Astrocyte (in vitro differentiated cells and primary cell): ENCODE results near the gene RAD51AP1. TPM values are rescaled to one million over a fixed set of nuclear protein-coding genes. Genes with fewer than 3 reads are reported as not detected.

Experiments used
- DNase-seq: peaks from one replicate; pipeline ENCODE4 v3.0.0-alpha.2; 2010; ENCODE audit warnings: low read depth
- FAIRE-seq: peaks from 2 replicates; lab custom pipeline; 2011; peaks lifted over from hg19 to GRCh38; lab: Jason Lieb, UNC
- H2AFZ ChIP-seq: 2 replicates; pipeline ENCODE4 v1.6.0; 2012; ENCODE audit warnings: low read depth, low read length, inconsistent platforms
- H3K27ac ChIP-seq: 2 replicates; pipeline ENCODE4 v1.5.1; 2011; ENCODE audit warnings: low read depth, low read length, inconsistent platforms
- H3K27me3 ChIP-seq: 2 replicates; pipeline ENCODE4 v1.6.0; 2011; ENCODE audit warnings: low read length, inconsistent platforms; ENCODE audit not compliant: insufficient read depth
- H3K36me3 ChIP-seq: 2 replicates; pipeline ENCODE4 v1.5.1; 2011; ENCODE audit warnings: low read length, inconsistent platforms; ENCODE audit not compliant: insufficient read depth
- H3K4me1 ChIP-seq: 2 replicates; pipeline ENCODE4 v1.5.1; 2011; ENCODE audit warnings: low read length, inconsistent platforms; ENCODE audit not compliant: insufficient read depth
- H3K4me2 ChIP-seq: 2 replicates; pipeline ENCODE4 v1.6.0; 2012; ENCODE audit warnings: low read length, inconsistent platforms
- H3K4me3 ChIP-seq: 2 replicates; pipeline ENCODE4 v1.5.1; 2011; ENCODE audit warnings: low read depth, mild to moderate bottlenecking, low read length, inconsistent platforms; ENCODE audit not compliant: insufficient read depth
- H3K79me2 ChIP-seq: 2 replicates; pipeline ENCODE4 v1.6.0; 2012; ENCODE audit warnings: mild to moderate bottlenecking, low read length, inconsistent platforms; ENCODE audit not compliant: insufficient read depth
- H3K9ac ChIP-seq: 2 replicates; pipeline ENCODE4 v1.6.0; 2012; ENCODE audit warnings: mild to moderate bottlenecking, low read length, inconsistent platforms
- H3K9me3 ChIP-seq: 2 replicates; pipeline ENCODE4 v1.5.1; 2012; ENCODE audit warnings: low read depth, mild to moderate bottlenecking, low read length, inconsistent platforms; ENCODE audit not compliant: insufficient read depth
- H4K20me1 ChIP-seq: 2 replicates; pipeline ENCODE4 v1.6.0; 2012; ENCODE audit warnings: low read length, inconsistent platforms; ENCODE audit not compliant: insufficient read depth
- H3K27ac Mint-ChIP-seq: one replicate; pipeline ENCODE4 v1.8.0; 2021; ENCODE audit warnings: mild to moderate bottlenecking, mixed read lengths; ENCODE audit not compliant: unreplicated experiment
- H3K27me3 Mint-ChIP-seq: one replicate; pipeline ENCODE4 v1.8.0; 2021; ENCODE audit warnings: low read depth, mixed read lengths; ENCODE audit not compliant: unreplicated experiment
- H3K36me3 Mint-ChIP-seq: one replicate; pipeline ENCODE4 v1.8.0; 2021; ENCODE audit warnings: low read depth, mixed read lengths; ENCODE audit not compliant: unreplicated experiment
- H3K4me1 Mint-ChIP-seq: one replicate; pipeline ENCODE4 v1.8.0; 2021; ENCODE audit warnings: low read depth, mixed read lengths; ENCODE audit not compliant: unreplicated experiment
- H3K4me3 Mint-ChIP-seq: one replicate; pipeline ENCODE4 v1.8.0; 2021; ENCODE audit warnings: mild to moderate bottlenecking, moderate library complexity, mixed read lengths; ENCODE audit not compliant: unreplicated experiment
- H3K9me3 Mint-ChIP-seq: one replicate; pipeline ENCODE4 v1.8.0; 2021; ENCODE audit warnings: mild to moderate bottlenecking, mixed read lengths; ENCODE audit not compliant: unreplicated experiment
- EZH2 ChIP-seq: IDR thresholded peaks from 2 replicates; pipeline ENCODE4 v1.6.1; 2012; ENCODE audit warnings: mild to moderate bottlenecking, low read length, inconsistent platforms; ENCODE audit not compliant: insufficient read depth
- total RNA-seq: library from RNA; stranded (reverse); gene quantifications from 2 replicates; pipeline ENCODE4 v1.2.1, GENCODE V29; 2021
- TF ChIP-seq, protein P1 (sequence below): IDR thresholded peaks from 2 replicates; pipeline ENCODE4 v1.5.1; 2011; ENCODE audit warnings: low read depth, mild to moderate bottlenecking, inconsistent platforms, low read length, moderate library complexity; ENCODE audit not compliant: insufficient read depth

Gene RAD51AP1
- total RNA-seq, 1 donor from 2014 or later: 5.3 TPM

DNA sequence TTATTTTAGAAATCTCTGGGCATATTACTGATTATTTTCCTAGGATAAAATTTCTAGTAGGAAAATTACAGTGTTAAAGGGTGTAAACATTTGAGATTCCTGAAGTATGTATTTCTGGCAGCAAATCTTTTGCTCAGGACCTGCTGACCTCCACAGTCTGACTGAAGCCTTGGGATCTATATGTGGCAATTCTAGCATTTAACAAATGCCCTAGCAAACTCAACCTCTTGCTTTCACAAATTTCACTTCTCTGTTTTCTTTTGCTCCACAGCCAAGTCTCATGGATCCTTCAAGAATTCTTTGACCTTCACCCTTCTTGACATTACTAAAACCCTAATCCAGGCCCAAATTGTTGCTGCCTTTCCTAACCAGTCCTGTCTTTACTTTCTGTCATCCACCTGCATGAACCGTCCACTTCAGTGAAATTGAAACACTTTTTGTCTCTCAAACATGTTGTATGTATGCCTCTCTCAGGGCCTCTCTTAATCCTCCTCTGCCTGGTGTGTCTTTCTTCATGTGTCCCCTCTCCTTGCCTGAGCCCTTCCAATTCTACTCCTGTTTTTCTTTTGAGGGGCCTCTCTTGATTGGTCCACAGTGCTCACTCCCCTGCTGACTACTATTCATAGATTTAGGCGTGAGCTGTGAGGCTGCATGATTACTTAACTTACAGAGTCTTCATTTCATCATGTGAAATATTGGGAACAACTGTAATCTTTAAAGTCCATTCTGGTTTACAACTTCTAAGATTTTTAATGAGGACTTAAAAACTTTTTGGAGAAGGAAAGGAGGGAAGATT is 18.2 kb downstream of the RAD51AP1 start:
- Mint-ChIP-seq H3K4me1 (no peaks in the 10 kb centered on the region), H3K27me3 (no peaks in the 10 kb centered on the region), H3K9me3 (no peaks in the 10 kb centered on the region), H3K4me3 (no peak overlapping the region), H3K36me3 (no peaks in the 10 kb centered on the region), H3K27ac (no peak overlapping the region)
- Histone ChIP-seq H3K9ac (no peak overlapping the region), H3K27me3 (no peaks in the 10 kb centered on the region), H3K36me3 (peaks cover 13% of the 10 kb centered on the region), H3K9me3 (no peaks in the 10 kb centered on the region), H4K20me1 (no peaks in the 10 kb centered on the region), H3K4me1 (no peaks in the 10 kb centered on the region), H3K27ac (no peak overlapping the region), H3K79me2 (no peaks in the 10 kb centered on the region), H3K4me2 (no peak overlapping the region), H2AFZ (no peak overlapping the region), H3K4me3 (no peak overlapping the region)
- no peak for FAIRE-seq
- no peak for DNase-seq
- TF ChIP-seq, protein P1, sequence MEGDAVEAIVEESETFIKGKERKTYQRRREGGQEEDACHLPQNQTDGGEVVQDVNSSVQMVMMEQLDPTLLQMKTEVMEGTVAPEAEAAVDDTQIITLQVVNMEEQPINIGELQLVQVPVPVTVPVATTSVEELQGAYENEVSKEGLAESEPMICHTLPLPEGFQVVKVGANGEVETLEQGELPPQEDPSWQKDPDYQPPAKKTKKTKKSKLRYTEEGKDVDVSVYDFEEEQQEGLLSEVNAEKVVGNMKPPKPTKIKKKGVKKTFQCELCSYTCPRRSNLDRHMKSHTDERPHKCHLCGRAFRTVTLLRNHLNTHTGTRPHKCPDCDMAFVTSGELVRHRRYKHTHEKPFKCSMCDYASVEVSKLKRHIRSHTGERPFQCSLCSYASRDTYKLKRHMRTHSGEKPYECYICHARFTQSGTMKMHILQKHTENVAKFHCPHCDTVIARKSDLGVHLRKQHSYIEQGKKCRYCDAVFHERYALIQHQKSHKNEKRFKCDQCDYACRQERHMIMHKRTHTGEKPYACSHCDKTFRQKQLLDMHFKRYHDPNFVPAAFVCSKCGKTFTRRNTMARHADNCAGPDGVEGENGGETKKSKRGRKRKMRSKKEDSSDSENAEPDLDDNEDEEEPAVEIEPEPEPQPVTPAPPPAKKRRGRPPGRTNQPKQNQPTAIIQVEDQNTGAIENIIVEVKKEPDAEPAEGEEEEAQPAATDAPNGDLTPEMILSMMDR: no peak
- TF ChIP-seq EZH2: no peak

DNA sequence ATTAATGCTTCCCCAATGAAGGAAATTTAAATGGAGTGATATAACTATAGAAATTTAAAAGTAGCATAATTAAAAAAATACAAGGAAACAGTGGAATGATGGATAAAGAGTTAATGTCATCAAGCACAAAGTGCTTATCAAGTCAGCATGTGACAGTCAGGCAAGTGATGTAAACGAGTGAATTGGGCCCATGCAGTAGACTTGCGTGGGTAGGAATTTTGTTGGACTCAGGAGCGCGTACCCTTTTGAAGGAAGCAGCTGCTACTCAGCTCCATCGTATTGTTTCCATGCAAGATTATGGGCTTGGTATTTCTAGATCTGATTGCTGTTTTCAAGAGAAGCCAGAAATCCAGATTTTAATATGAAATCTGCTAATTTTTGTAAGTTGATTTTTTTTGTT is 18.9 kb downstream of the RAD51AP1 start:
- Mint-ChIP-seq H3K27ac (no peak overlapping the region), H3K36me3 (no peaks in the 10 kb centered on the region)
- DNase-seq: no peak

More for the DNA sequence above, 18.9 kb downstream of the RAD51AP1 start:
- H3K27me3 ChIP-seq: no peaks in the 10 kb centered on the region
- no peak overlapping the region for H3K4me2 ChIP-seq
- TF ChIP-seq, protein P1: no peak
- no peak for TF ChIP-seq EZH2
- no peaks in the 10 kb centered on the region for H3K9me3 ChIP-seq
- no peak overlapping the region for H3K4me3 ChIP-seq
- H2AFZ ChIP-seq: no peak overlapping the region
- H3K4me1 ChIP-seq: no peaks in the 10 kb centered on the region
- no peak for FAIRE-seq
- no peak overlapping the region for H3K27ac ChIP-seq
- H3K4me1 Mint-ChIP-seq: no peaks in the 10 kb centered on the region
- H3K4me3 Mint-ChIP-seq: no peak overlapping the region
- H3K79me2 ChIP-seq: no peaks in the 10 kb centered on the region
- peaks cover 13% of the 10 kb centered on the region for H3K36me3 ChIP-seq
- H4K20me1 ChIP-seq: no peaks in the 10 kb centered on the region
- H3K9ac ChIP-seq: no peak overlapping the region
- no peaks in the 10 kb centered on the region for H3K9me3 Mint-ChIP-seq
- H3K27me3 Mint-ChIP-seq: no peaks in the 10 kb centered on the region
